Panc1 (cell line): Measurements from ENCODE around the gene MEGF9. TPM values are rescaled to one million over a fixed set of nuclear protein-coding genes. Genes with fewer than 3 reads are reported as not detected.

Experiments
- ATAC-seq: fragments of 200-7000 bp; cut with Tn5 transposase; 2 replicates; pipeline ENCODE4 v1.9.1; 2020; ENCODE audit warnings: mild to moderate bottlenecking, moderate library complexity
- BruUV-seq: library from RNA; stranded (reverse); fragments of 400-500 nt; replicated peaks from 2 replicates; lab custom pipeline; 2021; lab: Mats Ljungman, UMichigan
- CTCF ChIA-PET: fragments of 300-600 bp; sonication (Branson Sonifier 250); formaldehyde crosslinking; loops from one replicate; lab custom pipeline; 2022; ENCODE audit warnings: antibody characterized with exemption; lab: Charles Lee
- POLR2A ChIA-PET: fragments of 300-600 bp; sonication (Branson Sonifier 250); formaldehyde crosslinking; loops from one replicate; lab custom pipeline; 2022; ENCODE audit warnings: antibody characterized with exemption; lab: Charles Lee
- DNase-seq: peaks from one replicate; pipeline ENCODE4 v3.0.0-alpha.2; 2010; ENCODE audit warnings: low read depth, low spot score
- H3K27ac ChIP-seq: 2 replicates; pipeline ENCODE4 v1.5.1; 2011; ENCODE audit warnings: mild to moderate bottlenecking, low read length, inconsistent platforms
- H3K27me3 ChIP-seq: fragments of 200-500 bp; sonication (Bioruptor generic); 2 replicates; pipeline ENCODE4 v1.6.0; 2014; ENCODE audit warnings: low read length, inconsistent platforms; ENCODE audit not compliant: control insufficient read depth, insufficient read depth
- H3K36me3 ChIP-seq: fragments of 200-500 bp; sonication (Bioruptor generic); 2 replicates; pipeline ENCODE4 v1.5.1; 2014; ENCODE audit warnings: inconsistent platforms, mild to moderate bottlenecking, low read length, moderate library complexity; ENCODE audit not compliant: control insufficient read depth, insufficient read depth
- H3K4me1 ChIP-seq: 2 replicates; pipeline ENCODE4 v1.5.1; 2011; ENCODE audit warnings: inconsistent platforms, mild to moderate bottlenecking, low read length, moderate library complexity; ENCODE audit not compliant: control insufficient read depth, insufficient read depth
- H3K4me3 ChIP-seq, 2 experiments: 2 replicates each; pipeline ENCODE4 v1.5.1; 2011 to 2012; ENCODE audit warnings: low read depth in 2 of 2, low read length in 2 of 2, mild to moderate bottlenecking in 2 of 2, inconsistent platforms in 1 of 2, moderate library complexity in 1 of 2
- H3K9me3 ChIP-seq: fragments of 200-500 bp; sonication (Bioruptor generic); 2 replicates; pipeline ENCODE4 v1.5.1; 2014; ENCODE audit warnings: low read depth, mild to moderate bottlenecking, inconsistent platforms, low read length, moderate library complexity; ENCODE audit not compliant: control insufficient read depth, insufficient read depth
- CTCF ChIP-seq: fragments of 450-650 bp; IDR thresholded peaks from 2 replicates; pipeline ENCODE4 v1.5.1; 2017; ENCODE audit warnings: mild to moderate bottlenecking
- POLR2AphosphoS5 ChIP-seq: IDR thresholded peaks from 2 replicates; pipeline ENCODE4 v1.6.1; 2012; ENCODE audit warnings: mild to moderate bottlenecking, low read depth, low read length, moderate library complexity
- SIN3A ChIP-seq: IDR thresholded peaks from 2 replicates; pipeline ENCODE4 v1.6.1; 2012; ENCODE audit warnings: low read depth, mild to moderate bottlenecking, low read length, moderate library complexity, borderline replicate concordance; ENCODE audit not compliant: insufficient read depth
- TCF7L2 ChIP-seq: IDR thresholded peaks from 2 replicates; pipeline ENCODE4 v1.6.1; 2011; ENCODE audit warnings: mild to moderate bottlenecking, low read depth, low read length, inconsistent platforms
- in situ Hi-C: cut with HindIII; loops from 2 replicates; pipeline ENCODE4 v1.10.0; 2016; ENCODE audit warnings: low sequenced_read_pairs, low pct_unique_long_range_greater_than_20kb
- intact Hi-C: fragments of 100-400 bp; cut with micrococcal nuclease; formaldehyde crosslinking; loops from one replicate; pipeline ENCODE4 v1.10.0; 2022; ENCODE audit not compliant: unreplicated experiment
- total RNA-seq: library from RNA; stranded (reverse); gene quantifications from one replicate; pipeline ENCODE4 v1.2.1, GENCODE V29; 2021; ENCODE audit not compliant: unreplicated experiment
- TF ChIP-seq, protein P1 (sequence below), 2 experiments: IDR thresholded peaks; 2 replicates each; pipeline ENCODE4 v1.6.1; 2011 to 2012; ENCODE audit warnings: low read depth in 2 of 2, control low read depth in 1 of 2, low read length in 1 of 2, mild to moderate bottlenecking in 1 of 2, moderate library complexity in 1 of 2; ENCODE audit not compliant: insufficient read depth in 1 of 2

The MEGF9 gene
- total RNA-seq, 1 experiment from 2014 or later, result 6.3 TPM

DNA sequence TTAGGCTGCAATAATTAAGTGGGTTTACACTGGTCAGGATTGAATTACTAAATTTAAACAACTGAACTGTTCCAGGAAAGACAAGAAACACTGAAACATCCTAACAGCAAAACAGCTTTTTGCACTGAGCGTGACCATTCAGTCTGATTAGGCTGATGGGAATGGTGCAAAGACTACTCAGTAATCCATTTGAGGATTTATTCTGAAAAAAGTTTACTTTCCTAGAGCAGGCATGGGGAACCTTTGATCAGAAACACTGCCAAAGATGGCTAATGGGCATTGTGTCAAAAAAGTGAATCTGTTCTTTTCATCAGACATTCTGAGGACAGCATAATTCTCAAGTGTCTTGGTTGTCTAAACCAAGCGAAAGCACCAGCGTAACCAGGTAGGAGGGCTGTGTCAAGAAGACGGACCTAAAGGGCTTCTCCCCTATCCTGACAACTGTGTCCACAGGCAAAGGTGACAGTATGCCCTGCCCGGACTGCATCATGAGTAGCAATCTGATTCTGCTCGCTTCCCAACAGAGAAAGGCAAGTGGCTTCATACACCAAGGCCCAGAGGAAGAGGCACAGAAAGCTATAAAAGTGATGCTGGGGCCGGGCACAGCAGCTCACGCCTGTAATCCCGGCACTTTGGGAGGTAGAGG is 45.6 kb upstream of the MEGF9 start:
- POLR2A ChIA-PET, result no interaction called here
- CTCF ChIA-PET, result no interaction called here
- ATAC-seq (no peak), DNase-seq (no peak)
- in situ Hi-C loops (no loop called here), intact Hi-C loops (no loop called here)
- Histone ChIP-seq H3K9me3 (no peaks in the 10 kb centered on the region), H3K36me3 (no peaks in the 10 kb centered on the region; the same call in 1 of the 2 replicates), H3K27me3 (no peaks in the 10 kb centered on the region), H3K4me3 (no peak overlapping the region), H3K4me1 (no peaks in the 10 kb centered on the region; the same call in 1 of the 2 replicates), H3K27ac (no peak overlapping the region)
- TF ChIP-seq CTCF (no peak), SIN3A (no peak), TCF7L2 (no peak), POLR2AphosphoS5 (no peak)
- TF ChIP-seq, protein P1, sequence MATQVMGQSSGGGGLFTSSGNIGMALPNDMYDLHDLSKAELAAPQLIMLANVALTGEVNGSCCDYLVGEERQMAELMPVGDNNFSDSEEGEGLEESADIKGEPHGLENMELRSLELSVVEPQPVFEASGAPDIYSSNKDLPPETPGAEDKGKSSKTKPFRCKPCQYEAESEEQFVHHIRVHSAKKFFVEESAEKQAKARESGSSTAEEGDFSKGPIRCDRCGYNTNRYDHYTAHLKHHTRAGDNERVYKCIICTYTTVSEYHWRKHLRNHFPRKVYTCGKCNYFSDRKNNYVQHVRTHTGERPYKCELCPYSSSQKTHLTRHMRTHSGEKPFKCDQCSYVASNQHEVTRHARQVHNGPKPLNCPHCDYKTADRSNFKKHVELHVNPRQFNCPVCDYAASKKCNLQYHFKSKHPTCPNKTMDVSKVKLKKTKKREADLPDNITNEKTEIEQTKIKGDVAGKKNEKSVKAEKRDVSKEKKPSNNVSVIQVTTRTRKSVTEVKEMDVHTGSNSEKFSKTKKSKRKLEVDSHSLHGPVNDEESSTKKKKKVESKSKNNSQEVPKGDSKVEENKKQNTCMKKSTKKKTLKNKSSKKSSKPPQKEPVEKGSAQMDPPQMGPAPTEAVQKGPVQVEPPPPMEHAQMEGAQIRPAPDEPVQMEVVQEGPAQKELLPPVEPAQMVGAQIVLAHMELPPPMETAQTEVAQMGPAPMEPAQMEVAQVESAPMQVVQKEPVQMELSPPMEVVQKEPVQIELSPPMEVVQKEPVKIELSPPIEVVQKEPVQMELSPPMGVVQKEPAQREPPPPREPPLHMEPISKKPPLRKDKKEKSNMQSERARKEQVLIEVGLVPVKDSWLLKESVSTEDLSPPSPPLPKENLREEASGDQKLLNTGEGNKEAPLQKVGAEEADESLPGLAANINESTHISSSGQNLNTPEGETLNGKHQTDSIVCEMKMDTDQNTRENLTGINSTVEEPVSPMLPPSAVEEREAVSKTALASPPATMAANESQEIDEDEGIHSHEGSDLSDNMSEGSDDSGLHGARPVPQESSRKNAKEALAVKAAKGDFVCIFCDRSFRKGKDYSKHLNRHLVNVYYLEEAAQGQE (IDR thresholded peaks at IDR 0.05; ENCODE audit: insufficient read depth in 1 of 2, low read depth in 2 of 2, low read length in 1 of 2), result no peak
- no TSS peak for BruUV-seq

DNA sequence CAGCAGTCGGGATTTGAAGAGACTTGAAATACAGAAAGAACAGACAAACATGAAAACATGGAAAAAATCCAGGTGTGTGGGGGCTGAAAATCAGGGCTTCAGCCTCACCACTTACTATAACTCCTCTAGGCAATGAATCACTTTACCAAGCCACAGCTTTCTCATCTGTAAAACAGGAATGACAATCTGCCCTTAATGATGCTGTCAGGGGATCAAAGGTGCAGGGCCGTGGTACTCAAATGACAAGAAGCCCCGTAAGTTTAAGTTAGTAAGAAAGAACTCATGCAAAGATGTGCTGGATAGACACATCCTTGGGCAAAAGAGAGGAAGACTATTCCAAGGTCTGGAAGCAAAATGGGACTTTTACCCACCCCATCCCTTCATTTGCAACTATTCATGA is 44.3 kb upstream of the MEGF9 start:
- no peak overlapping the region for H3K27ac ChIP-seq
- no peaks in the 10 kb centered on the region for H3K27me3 ChIP-seq
- ChIA-PET POLR2A (no interaction called here), CTCF (no interaction called here)
- no peaks in the 10 kb centered on the region for H3K9me3 ChIP-seq
- ATAC-seq (no peak), DNase-seq (no peak)
- TF ChIP-seq TCF7L2 (no peak), SIN3A (no peak), CTCF (no peak), POLR2AphosphoS5 (no peak)
- TF ChIP-seq, protein P1 (IDR thresholded peaks at IDR 0.05; ENCODE audit: insufficient read depth in 1 of 2, low read depth in 2 of 2, low read length in 1 of 2), result no peak
- intact Hi-C loops, result no loop called here
- in situ Hi-C loops, result no loop called here
- no peaks in the 10 kb centered on the region; the same call in 1 of the 2 replicates for H3K36me3 ChIP-seq
- no peaks in the 10 kb centered on the region; the same call in 1 of the 2 replicates for H3K4me1 ChIP-seq
- no TSS peak for BruUV-seq
- no peak overlapping the region for H3K4me3 ChIP-seq
